ENCODE measurements around the gene SLC2A1.
"Not testable (repeated sequence)": the region's sequence is repeated elsewhere in the genome, so short reads cannot be mapped to it uniquely, and the experiment has no call there.

The SLC2A1 gene

GRCh38 chr1:42908046-42908445 is 50.6 kb downstream of the SLC2A1 start:
- no peak for DNase-seq (ENCODE audit: low read depth in 2 of 3, low spot score in 1 of 3)

DNA sequence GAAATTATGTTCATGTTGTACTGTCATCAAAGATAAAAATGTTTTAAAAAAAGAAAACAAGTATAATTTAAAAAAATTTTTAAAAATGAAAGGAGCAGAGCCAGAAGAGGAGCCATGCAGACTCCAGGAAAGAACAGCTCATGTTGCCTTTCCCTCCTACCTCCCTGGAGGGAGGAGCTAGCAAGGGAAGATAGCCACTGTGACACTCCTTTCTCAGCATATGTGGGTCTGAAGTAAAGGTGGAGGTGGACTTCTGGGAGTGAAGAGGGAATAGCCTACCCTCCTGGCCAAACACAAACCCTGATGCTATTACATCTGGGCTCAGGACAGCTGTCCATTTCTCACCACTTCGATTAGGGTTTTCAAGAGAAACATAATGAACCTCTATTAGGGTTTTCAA is 54.2 kb downstream of the SLC2A1 start:
- no peak for DNase-seq (ENCODE audit: low read depth in 2 of 3, low spot score in 1 of 3)

DNA sequence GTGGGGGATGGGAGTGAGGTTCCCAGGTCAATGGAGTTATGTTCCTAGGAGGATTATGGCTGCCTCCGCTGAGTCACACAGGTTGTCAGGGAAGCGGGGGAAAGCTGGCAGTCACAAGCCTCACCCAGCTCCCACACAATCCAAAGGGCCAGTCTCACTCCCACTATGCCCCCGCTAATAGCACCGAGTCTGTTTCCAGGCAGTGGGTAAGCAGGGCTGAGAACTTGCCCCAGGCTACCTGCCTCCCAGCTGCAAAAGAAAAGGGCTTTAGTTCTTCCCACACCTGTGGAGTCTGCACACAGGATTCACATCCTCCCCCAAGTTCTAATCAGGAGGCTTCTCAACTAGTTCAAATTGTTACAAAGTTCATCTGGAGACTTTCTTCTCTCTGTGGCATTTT is 58.7 kb downstream of the SLC2A1 start:
- DNase-seq (ENCODE audit: low read depth in 2 of 3, low spot score in 1 of 3): not testable (repeated sequence)

GRCh38 chr1:42891465-42892138 is 67.1 kb downstream of the SLC2A1 start:
- DNase-seq (ENCODE audit: low read depth in 2 of 3, low spot score in 1 of 3): no peak

- no peak for DNase-seq (ENCODE audit: low read depth in 2 of 3, low spot score in 1 of 3)
These were observed 69.4 kb downstream of the SLC2A1 start for GRCh38 chr1:42889264-42889663.

- no peak for DNase-seq (ENCODE audit: low read depth in 2 of 3, low spot score in 1 of 3)
These were observed 70.5 kb downstream of the SLC2A1 start for GRCh38 chr1:42888013-42888633.

DNA sequence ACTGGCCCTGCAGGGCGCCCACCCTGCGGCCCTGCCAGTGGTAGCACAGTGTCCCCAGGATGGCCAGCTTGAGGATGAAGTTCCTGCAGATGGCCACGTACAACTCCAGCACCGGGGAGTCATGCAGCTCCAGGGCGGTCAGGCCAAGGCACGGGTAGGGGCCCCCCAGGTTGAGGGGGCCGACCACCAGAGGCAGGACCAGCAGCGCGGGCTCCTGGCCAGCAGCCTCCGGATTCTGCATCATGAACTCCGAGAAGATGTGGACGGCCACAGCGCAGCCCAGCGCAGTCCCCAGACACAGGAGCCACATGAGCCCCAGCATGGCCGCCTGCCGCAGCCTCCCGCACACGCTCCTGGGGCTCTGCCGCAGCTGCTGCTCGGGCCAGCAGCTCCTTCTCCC is 71.3 kb downstream of the SLC2A1 start:
- no peak for DNase-seq (ENCODE audit: low read depth in 2 of 3, low spot score in 1 of 3)

GRCh38 chr1:42886800-42887199 is 71.9 kb downstream of the SLC2A1 start:
- no peak for DNase-seq (ENCODE audit: low read depth in 2 of 3, low spot score in 1 of 3)

- no peak for DNase-seq (ENCODE audit: low read depth in 2 of 3, low spot score in 1 of 3)
These were observed 72.5 kb downstream of the SLC2A1 start for GRCh38 chr1:42886046-42886739.

- DNase-seq (ENCODE audit: low read depth in 2 of 3, low spot score in 1 of 3): no peak
These were observed 78.3 kb downstream of the SLC2A1 start for GRCh38 chr1:42880384-42880783.

- DNase-seq (ENCODE audit: low read depth in 2 of 3, low spot score in 1 of 3): no peak
These were observed 81.3 kb downstream of the SLC2A1 start for GRCh38 chr1:42877380-42877779.

GRCh38 chr1:42876009-42876408 is 82.7 kb downstream of the SLC2A1 start:
- DNase-seq (ENCODE audit: low read depth in 2 of 3, low spot score in 1 of 3): no peak
